HepG2 (cell line): ENCODE results near the gene ADAMTS8. TPM values are rescaled to one million over a fixed set of nuclear protein-coding genes. Genes with fewer than 3 reads are reported as not detected.

Experiments
- ATAC-seq: fragments of 200-7000 bp; cut with Tn5 transposase; 3 replicates; pipeline ENCODE4 v1.9.1; 2020; ENCODE audit warnings: mild to moderate bottlenecking, moderate library complexity
- BruUV-seq: library from RNA; stranded (reverse); fragments of 400-500 nt; replicated peaks from 2 replicates; lab custom pipeline; 2021; lab: Mats Ljungman, UMichigan
- CTCF ChIA-PET: fragments of 300-600 bp; formaldehyde crosslinking; extraction: SDS; loops from one replicate; lab custom pipeline; 2021; ENCODE audit warnings: low total read pairs, inconsistent platforms, low intra/inter-chr PET ratio; lab: Yijun Ruan, JAX
- POLR2A ChIA-PET: fragments of 350-600 bp; sonication (Branson Sonifier 250); formaldehyde crosslinking; loops from one replicate; lab custom pipeline; 2020; ENCODE audit warnings: antibody characterized with exemption, inconsistent platforms; lab: Yijun Ruan, JAX
- DNase-seq: peaks from one replicate; pipeline ENCODE4 v3.0.0-alpha.2; 2015; ENCODE audit warnings: low spot score
- FAIRE-seq: peaks from 3 replicates; lab custom pipeline; 2011; peaks lifted over from hg19 to GRCh38; lab: Jason Lieb, UNC
- H2AFZ ChIP-seq: one replicate; pipeline ENCODE4 v1.6.1; 2011; ENCODE audit warnings: low read length, inconsistent platforms
- H3K27ac ChIP-seq: fragments of 300-600 bp; 3 replicates; pipeline ENCODE4 v1.8.0; 2011; ENCODE audit warnings: mixed run types, mild to moderate bottlenecking, mixed read lengths, low read length, inconsistent platforms; ENCODE audit not compliant: insufficient read depth; ENCODE audit errors: extremely low read length
- H3K27me3 ChIP-seq, 2 experiments: fragments of 200-600 bp in 1 of 2; 2 replicates in 1 of 2; 3 replicates in 1 of 2; pipeline versions ENCODE4 v1.6.0 to v1.8.0; 2011; ENCODE audit warnings: low read length in 2 of 2, mild to moderate bottlenecking in 2 of 2, moderate library complexity in 2 of 2, inconsistent platforms in 1 of 2; ENCODE audit not compliant: insufficient read depth in 2 of 2, control insufficient read depth in 1 of 2
- H3K36me3 ChIP-seq, 2 experiments: fragments of 200-600 bp in 1 of 2; replicated peaks in 1 of 2; 2 replicates in 1 of 2; 3 replicates in 1 of 2; pipeline versions ENCODE4 v1.5.1 to v1.8.0; 2011; ENCODE audit warnings: low read length in 2 of 2, inconsistent platforms in 1 of 2; ENCODE audit not compliant: insufficient read depth in 2 of 2, control insufficient read depth in 1 of 2
- H3K4me1 ChIP-seq: 2 replicates; pipeline ENCODE4 v1.5.1; 2012; ENCODE audit warnings: low read length, inconsistent platforms; ENCODE audit not compliant: insufficient read depth
- H3K4me2 ChIP-seq: 2 replicates; pipeline ENCODE4 v1.6.0; 2011; ENCODE audit warnings: low read depth, low read length, inconsistent platforms
- H3K4me3 ChIP-seq, 3 experiments: fragments of 200-600 bp in 1 of 3; sonication (generic), shearing (Covaris generic) in 1 of 3; replicated peaks in 1 of 3; 2 replicates each; pipeline ENCODE4 v1.5.1; 2011 to 2016; ENCODE audit warnings: low read length in 3 of 3, inconsistent platforms in 2 of 3, low read depth in 2 of 3, mild to moderate bottlenecking in 2 of 3, control low read depth in 1 of 3, mixed read lengths in 1 of 3; ENCODE audit not compliant: insufficient read depth in 1 of 3
- H3K79me2 ChIP-seq: one replicate; pipeline ENCODE4 v1.6.1; 2011; ENCODE audit warnings: low read length, inconsistent platforms; ENCODE audit not compliant: insufficient read depth
- H3K9ac ChIP-seq: 2 replicates; pipeline ENCODE4 v1.6.0; 2011; ENCODE audit warnings: mild to moderate bottlenecking, low read depth, low read length, inconsistent platforms; ENCODE audit not compliant: insufficient read depth
- H3K9me3 ChIP-seq: 2 replicates; pipeline ENCODE4 v1.5.1; 2012; ENCODE audit warnings: mild to moderate bottlenecking, low read length
- H4K20me1 ChIP-seq: 2 replicates; pipeline ENCODE4 v1.6.0; 2011; ENCODE audit warnings: inconsistent platforms, mild to moderate bottlenecking, low read length, moderate library complexity; ENCODE audit not compliant: insufficient read depth
- KLF13 ChIP-seq: sonication (generic); formaldehyde crosslinking; IDR thresholded peaks from 2 replicates; pipeline ENCODE4 v1.4.0; 2020; ENCODE audit warnings: mild to moderate bottlenecking, missing genetic modification reagents
- MXD4 ChIP-seq: IDR thresholded peaks from 2 replicates; pipeline ENCODE4 v1.6.1; 2016; ENCODE audit warnings: mild to moderate bottlenecking, missing biosample characterization, missing genetic modification reagents
- MZF1 ChIP-seq: sonication (generic); formaldehyde crosslinking; IDR thresholded peaks from 2 replicates; pipeline ENCODE4 v1.8.1; 2023; ENCODE audit warnings: mild to moderate bottlenecking, missing genetic modification reagents, borderline replicate concordance
- NR2F1 ChIP-seq, 2 experiments: fragments of 450-650 bp in 1 of 2; formaldehyde crosslinking in 1 of 2; IDR thresholded peaks; 2 replicates each; pipeline versions ENCODE4 v1.5.0 to v1.6.1; 2016 to 2020; ENCODE audit warnings: mild to moderate bottlenecking in 1 of 2, missing compliant biosample characterization in 1 of 2, missing genetic modification reagents in 1 of 2, moderate library complexity in 1 of 2
- SALL1 ChIP-seq: sonication (generic); formaldehyde crosslinking; IDR thresholded peaks from 2 replicates; pipeline ENCODE4 v1.8.0; 2022; ENCODE audit warnings: mild to moderate bottlenecking, missing genetic modification reagents
- SCMH1 ChIP-seq: sonication (generic); formaldehyde crosslinking; IDR thresholded peaks from 2 replicates; pipeline ENCODE4 v1.9.0; 2021; ENCODE audit warnings: missing genetic modification reagents, mild to moderate bottlenecking, borderline replicate concordance
- SRSF9 ChIP-seq: fragments of 200-400 bp; formaldehyde crosslinking; IDR thresholded peaks from 2 replicates; pipeline ENCODE4 v1.6.1; 2018; ENCODE audit warnings: borderline replicate concordance, mild to moderate bottlenecking, low read depth, low read length; ENCODE audit not compliant: insufficient read depth, poor library complexity, severe bottlenecking
- STAG1 ChIP-seq: sonication (generic); formaldehyde crosslinking; IDR thresholded peaks from 2 replicates; pipeline ENCODE4 v1.4.0; 2020; ENCODE audit warnings: missing genetic modification reagents
- ZFP37 ChIP-seq: sonication (generic); formaldehyde crosslinking; IDR thresholded peaks from 2 replicates; pipeline ENCODE4 v1.4.0; 2020; ENCODE audit warnings: missing genetic modification reagents, borderline replicate concordance
- ZNF451 ChIP-seq: sonication (generic); formaldehyde crosslinking; IDR thresholded peaks from 2 replicates; pipeline ENCODE4 v1.5.0; 2020; ENCODE audit warnings: mild to moderate bottlenecking, missing genetic modification reagents
- ZNF720 ChIP-seq: sonication (generic); formaldehyde crosslinking; IDR thresholded peaks from 2 replicates; pipeline ENCODE4 v1.4.0; 2020; ENCODE audit warnings: missing genetic modification reagents
- WGBS: methylation state at CpG from one replicate; pipeline ENCODE4 v1.1.6; 2017; ENCODE audit warnings: low lambda C conversion rate; 5-methylcytosine and 5-hydroxymethylcytosine counted together
- in situ Hi-C: cut with HindIII; loops from 2 replicates; pipeline ENCODE4 v1.10.0; 2017; ENCODE audit warnings: low pct_unique_long_range_greater_than_20kb; ENCODE audit not compliant: extremely low pct_ligation_motif_present
- intact Hi-C: fragments of 100-400 bp; cut with micrococcal nuclease; formaldehyde crosslinking; loops from one replicate; pipeline ENCODE4 v1.10.0; 2022; ENCODE audit not compliant: unreplicated experiment
- polyA plus RNA-seq, 8 experiments: library from polyadenylated mRNA; depleted of rRNA in 3 of 8; stranded (reverse) in 7 of 8; unstranded in 1 of 8; fragments of >200 nt; fragmentation: Illumina TruSeq in 4 of 8; extraction: Trizol in 4 of 8; gene quantifications; 2 replicates each; pipeline versions ENCODE4 v1.2.1 to v1.2.3, GENCODE V29; 2011 to 2016; ENCODE audit warnings: low read depth in 4 of 8, missing spikeins in 1 of 8, mixed read lengths in 1 of 8; ENCODE audit not compliant: insufficient read depth in 1 of 8
- total RNA-seq, 5 experiments: library from RNA; depleted of rRNA; stranded (reverse); fragments of >200 nt; fragmentation: Illumina TruSeq; extraction: Trizol; gene quantifications; 2 replicates each; pipeline ENCODE4 v1.2.3, GENCODE V29; 2016; ENCODE audit warnings: low read depth in 1 of 5
- TF ChIP-seq, protein P1 (sequence below): sonication (generic); formaldehyde crosslinking; IDR thresholded peaks from 2 replicates; pipeline ENCODE4 v1.4.0; 2020; ENCODE audit warnings: missing genetic modification reagents, mild to moderate bottlenecking, borderline replicate concordance

Gene ADAMTS8
- total and polyA plus RNA-seq, 2 of the 13 experiments (the other 11 are each of a cell fraction or from before 2014, with no cell fraction given) = not detected

DNA sequence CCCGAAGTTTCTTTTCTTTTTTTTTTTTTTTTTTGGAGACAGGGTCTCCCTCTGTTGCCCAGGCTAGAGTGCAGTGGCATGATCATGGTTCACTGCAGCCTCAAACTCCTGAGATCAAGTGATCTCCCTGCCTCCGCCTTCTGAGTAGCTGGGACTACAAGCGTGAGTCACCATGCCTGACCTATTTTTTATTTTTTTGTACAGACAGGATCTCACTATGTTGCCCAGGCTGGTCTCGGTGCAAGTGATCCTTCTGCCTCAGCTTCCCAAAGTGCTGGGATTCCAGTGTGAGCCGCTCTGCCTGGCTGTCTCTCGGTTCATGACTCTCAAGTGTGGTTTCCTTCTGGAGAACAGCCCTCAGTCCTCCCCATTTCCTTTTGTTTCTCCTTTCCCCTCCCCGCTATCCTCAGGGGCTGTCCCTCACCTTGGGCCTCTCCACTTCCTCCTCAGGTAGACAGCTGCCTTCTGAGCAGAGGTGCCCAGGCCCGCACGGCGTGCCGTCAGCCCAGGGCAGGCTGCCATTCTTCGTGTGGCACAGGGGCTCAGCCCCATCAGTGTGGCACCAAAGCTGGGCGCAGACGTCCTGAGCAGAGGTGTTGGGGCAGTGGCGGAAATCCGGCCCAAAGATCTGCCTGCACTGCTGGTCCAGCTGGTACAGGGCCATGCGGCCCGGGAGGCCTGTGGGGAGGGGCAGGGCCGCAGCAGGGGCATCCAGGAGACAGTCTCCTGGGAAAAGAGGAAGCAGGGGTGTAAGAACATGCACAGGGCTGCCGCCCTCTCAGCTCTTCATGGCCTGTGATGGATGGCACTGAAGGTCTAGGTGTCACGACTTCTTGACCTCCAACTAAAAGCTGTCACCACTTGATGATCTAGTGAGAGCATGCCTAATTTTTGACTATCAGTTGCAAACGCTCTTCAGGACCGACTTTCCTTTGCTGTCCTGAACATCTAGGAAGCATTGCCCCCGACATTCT is 14.0 kb downstream of the ADAMTS8 start:
- Histone ChIP-seq H3K9ac (no peak overlapping the region), H2AFZ (no peak overlapping the region), H3K27me3 (peaks cover 9 to 82% of the 10 kb centered on the region in 2 experiments; a peak in 3 of 5 replicates), H3K4me3 (no peak overlapping the region), H3K36me3 (no peaks in the 10 kb centered on the region), H4K20me1 (no peaks in the 10 kb centered on the region), H3K79me2 (no peaks in the 10 kb centered on the region), H3K27ac (no peak overlapping the region), H3K4me2 (no peak overlapping the region), H3K4me1 (no peaks in the 10 kb centered on the region), H3K9me3 (no peaks in the 10 kb centered on the region)
- ChIA-PET CTCF (no interaction called here), POLR2A (no interaction called here)
- no peak for DNase-seq
- FAIRE-seq = no peak
- in situ Hi-C loops = no loop called here
- TF ChIP-seq MXD4 (CRISPR knock-in tag) (no peak), STAG1 (CRISPR knock-in tag) (no peak), ZFP37 (CRISPR knock-in tag) (no peak), ZNF720 (CRISPR knock-in tag) (no peak), KLF13 (CRISPR knock-in tag) (no peak), SRSF9 (no peak), NR2F1 (CRISPR knock-in tag; IDR thresholded peaks at IDR 0.05) (no peak), MZF1 (CRISPR knock-in tag) (no peak), SALL1 (CRISPR knock-in tag) (no peak), SCMH1 (CRISPR knock-in tag) (no peak), ZNF451 (CRISPR knock-in tag) (no peak)
- TF ChIP-seq, protein P1, sequence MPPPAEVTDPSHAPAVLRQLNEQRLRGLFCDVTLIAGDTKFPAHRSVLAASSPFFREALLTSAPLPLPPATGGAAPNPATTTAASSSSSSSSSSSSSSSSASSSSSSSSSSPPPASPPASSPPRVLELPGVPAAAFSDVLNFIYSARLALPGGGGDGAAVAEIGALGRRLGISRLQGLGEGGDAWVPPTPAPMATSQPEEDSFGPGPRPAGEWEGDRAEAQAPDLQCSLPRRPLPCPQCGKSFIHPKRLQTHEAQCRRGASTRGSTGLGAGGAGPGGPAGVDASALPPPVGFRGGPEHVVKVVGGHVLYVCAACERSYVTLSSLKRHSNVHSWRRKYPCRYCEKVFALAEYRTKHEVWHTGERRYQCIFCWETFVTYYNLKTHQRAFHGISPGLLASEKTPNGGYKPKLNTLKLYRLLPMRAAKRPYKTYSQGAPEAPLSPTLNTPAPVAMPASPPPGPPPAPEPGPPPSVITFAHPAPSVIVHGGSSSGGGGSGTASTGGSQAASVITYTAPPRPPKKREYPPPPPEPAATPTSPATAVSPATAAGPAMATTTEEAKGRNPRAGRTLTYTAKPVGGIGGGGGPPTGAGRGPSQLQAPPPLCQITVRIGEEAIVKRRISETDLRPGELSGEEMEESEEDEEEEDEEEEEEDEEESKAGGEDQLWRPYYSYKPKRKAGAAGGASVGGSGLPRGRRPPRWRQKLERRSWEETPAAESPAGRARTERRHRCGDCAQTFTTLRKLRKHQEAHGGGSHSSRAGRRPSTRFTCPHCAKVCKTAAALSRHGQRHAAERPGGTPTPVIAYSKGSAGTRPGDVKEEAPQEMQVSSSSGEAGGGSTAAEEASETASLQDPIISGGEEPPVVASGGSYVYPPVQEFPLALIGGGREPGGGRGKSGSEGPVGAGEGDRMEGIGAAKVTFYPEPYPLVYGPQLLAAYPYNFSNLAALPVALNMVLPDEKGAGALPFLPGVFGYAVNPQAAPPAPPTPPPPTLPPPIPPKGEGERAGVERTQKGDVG (CRISPR knock-in tag) = no peak
- WGBS = 24% methylated on average over 19 of the region's 24 CpGs
- BruUV-seq = no TSS peak
- intact Hi-C loops = no loop called here
- ATAC-seq = no peak
